HG03060 (cell line): ENCODE data around the gene CACTIN.
"Not testable (repeated sequence)": the region's sequence is repeated elsewhere in the genome, so short reads cannot be mapped to it uniquely, and the experiment has no call there.

Experiments used
- ATAC-seq: cut with Tn5 transposase; IDR thresholded peaks from one replicate; pipeline ENCODE4 v1.9.1; 2021; ENCODE audit warnings: low read depth, moderate number of reproducible peaks; ENCODE audit not compliant: unreplicated experiment

Gene CACTIN

DNA sequence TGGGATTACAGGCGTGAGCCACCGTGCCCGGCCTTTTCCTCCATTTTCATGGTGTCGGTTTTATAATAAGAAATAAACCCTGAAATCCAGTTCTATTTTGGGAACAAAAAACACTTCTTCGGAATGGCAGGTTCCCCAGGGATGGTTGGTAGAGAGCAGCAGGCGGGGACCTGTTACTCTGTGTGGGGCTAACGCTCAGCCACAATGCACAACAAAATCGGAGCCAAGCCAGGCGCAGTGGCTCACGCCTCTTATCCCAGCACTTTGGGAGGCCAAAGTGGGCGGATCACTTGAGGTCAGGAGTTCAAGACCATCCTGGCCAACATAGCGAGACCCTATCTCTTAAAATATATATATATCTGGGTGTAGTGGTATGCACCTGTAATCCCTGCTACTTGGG lies 25.6 kb downstream of the CACTIN start:
- ATAC-seq, result no peak

DNA sequence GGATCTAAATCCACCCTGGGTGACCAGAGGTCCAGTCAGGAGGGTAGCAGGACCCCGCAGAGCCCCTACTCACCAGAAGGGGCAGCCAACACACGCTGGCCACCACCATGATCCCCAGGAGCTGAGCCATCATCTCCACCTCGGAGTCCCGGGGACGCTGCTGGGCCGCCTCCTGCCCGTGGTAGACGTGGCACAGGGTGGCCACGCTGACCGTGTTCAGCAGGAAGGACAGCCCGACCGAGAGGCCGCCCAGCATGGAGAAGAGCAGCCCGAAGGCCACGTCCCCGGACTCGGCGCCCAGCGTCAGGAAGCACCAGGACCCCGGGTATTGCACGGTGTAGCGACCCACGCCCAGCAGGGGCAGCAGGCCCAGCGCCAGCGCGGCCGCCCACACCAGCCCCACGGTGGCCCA lies 26.8 kb downstream of the CACTIN start:
- ATAC-seq, result no peak

DNA sequence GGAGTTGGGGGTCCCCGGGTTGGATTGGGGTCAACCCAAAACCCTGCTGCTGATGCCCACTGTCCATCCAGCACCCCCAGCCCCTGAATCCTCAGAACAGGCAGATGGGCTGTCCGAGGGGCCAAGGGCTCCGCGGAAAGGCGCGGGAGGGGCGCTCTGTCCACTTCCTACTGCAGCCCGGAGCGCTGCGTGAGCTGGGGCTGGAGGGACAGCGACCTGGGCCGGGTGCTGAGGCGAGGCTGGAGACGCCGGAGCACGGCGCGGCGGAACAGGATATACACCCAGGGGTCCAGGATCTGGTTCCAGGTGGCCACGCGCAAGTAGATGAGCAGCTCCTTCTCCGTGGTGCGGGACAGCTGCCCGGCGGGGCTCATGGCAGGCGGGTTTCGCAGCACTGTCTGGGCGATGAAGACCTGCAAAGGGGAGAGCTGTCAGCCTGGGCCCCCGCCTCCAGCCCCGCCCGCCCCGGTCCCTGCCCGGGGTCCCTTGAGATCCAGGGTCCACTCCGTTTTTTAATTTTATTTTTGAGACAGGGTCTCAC lies 31.0 kb downstream of the CACTIN start:
- no peak for ATAC-seq

DNA sequence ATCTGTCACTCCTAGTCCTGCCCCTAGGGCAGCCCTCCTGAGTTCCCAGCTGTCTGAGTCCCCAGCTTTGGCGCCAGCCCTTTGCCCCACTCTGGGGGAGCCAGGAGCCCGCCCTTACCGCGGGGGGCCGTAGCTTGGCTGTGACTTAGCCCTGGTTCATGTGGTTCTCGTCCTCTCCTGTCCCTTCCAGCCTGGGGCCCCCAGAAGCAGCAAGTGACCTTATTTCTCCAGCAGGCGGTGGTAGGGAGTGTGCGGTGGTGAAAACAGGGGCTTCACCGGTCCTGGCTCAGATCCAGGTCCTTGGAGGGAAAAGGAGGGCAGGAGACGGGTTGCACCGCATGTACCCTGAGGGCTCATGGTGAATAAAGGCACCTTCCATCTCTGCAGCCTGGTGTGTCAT lies 33.4 kb downstream of the CACTIN start:
- ATAC-seq, result no peak

DNA sequence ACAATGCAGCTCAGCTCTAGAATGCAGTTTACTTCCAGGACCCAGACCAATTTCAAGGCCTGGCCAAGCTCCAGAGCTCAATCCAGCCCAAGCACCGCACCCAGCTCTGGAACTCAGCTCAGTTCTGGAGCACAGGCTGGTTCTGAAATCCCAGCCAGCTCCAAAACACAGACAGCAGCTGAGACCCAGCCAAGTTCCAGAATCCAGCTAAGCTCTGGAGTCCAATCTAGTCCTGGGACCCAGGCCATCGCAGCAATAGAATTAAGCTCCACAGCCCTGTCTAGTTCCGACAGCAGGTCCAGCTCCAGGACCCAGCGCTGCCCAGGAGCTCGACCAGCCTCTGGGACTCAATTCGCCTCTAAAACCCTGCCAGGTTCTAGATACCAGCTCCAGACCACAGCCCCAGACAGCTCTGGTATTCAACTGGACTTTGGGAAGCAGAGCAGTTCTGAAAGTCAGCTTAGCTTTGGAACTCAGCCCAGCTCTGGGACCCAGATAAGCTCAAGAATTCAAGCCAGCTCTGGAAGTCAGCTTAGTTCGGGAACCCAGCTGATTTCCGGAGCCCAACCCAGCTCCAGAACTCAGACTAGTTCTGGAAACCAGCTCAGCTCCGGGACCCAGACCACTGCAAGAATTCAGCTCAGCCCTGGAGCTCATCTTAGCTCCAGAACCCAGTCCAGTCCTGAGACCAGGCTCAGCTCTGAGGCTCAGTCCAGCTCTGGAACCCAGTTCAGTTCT lies 34.5 kb downstream of the CACTIN start:
- ATAC-seq, result no peak

DNA sequence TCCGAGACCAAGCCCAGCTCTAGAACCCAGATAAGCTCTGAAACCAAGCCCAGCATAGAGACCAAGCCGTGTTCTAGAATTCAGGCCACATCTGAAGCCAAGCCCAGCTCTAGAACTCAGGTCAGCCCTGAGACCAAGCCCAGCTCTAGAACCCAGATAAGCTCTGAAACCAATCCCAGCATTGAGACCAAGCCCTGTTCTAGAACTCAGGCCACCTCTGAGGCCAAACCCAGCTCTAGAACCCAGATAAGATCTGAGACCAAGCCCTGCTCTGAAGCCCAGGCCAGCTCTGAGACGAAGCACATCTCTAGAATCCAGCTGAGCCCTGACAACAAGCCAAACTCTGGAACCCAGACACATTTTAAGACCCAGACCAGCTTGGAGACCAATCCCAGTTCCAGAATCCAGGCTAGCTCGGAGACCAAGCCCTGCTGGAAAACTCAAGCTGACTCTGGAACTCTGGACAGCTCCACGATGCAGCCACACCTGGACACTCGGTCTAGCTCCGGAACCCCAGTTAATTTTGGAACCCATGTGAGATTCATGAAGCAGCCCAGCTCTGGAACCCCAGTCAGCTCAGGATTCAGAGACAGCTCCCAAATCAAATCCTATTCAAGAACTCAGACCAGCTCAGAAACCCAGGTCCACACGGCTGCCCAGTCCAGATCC lies 35.5 kb downstream of the CACTIN start:
- ATAC-seq, result no peak

DNA sequence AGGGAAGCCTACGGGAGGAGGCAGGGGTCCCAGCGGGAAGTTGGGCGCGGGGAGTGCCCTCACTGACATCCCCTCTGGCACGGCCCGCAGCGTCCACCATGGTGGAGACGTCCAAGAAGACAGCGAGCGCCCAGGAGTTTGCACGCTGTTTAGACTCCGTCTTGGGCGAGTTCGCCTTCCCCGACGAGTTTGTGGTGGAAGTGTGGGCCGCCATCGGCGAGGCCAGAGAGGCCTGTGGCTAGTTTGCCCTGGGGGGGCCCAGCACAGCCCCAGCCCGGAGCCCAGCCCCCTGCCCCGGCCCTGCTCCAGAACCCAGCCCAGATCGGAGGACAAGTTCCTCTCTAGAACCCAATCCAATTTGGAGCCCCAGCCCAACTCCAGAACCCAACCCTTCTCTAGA lies 36.6 kb downstream of the CACTIN start:
- ATAC-seq, result no peak

DNA sequence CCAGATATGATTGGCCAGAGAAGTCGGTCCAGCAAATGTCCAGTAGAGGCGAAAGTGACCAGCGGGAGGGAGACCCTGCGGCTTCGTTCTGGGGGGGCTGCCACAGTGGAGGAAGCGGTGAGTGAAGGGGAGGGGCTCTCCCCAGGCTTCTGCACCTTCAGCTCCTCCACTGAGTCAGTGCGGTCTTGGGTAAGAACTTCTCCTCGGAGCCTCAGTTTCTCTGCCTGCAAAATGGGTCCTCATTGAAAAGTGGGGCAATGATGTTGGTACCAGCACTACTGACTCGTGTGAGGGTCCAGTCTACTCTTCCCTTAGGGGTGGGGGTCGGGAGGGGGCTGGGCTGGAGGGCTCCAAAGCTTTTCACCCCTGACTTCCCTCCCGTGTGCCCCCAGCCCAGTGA lies 37.2 kb downstream of the CACTIN start:
- no peak for ATAC-seq

DNA sequence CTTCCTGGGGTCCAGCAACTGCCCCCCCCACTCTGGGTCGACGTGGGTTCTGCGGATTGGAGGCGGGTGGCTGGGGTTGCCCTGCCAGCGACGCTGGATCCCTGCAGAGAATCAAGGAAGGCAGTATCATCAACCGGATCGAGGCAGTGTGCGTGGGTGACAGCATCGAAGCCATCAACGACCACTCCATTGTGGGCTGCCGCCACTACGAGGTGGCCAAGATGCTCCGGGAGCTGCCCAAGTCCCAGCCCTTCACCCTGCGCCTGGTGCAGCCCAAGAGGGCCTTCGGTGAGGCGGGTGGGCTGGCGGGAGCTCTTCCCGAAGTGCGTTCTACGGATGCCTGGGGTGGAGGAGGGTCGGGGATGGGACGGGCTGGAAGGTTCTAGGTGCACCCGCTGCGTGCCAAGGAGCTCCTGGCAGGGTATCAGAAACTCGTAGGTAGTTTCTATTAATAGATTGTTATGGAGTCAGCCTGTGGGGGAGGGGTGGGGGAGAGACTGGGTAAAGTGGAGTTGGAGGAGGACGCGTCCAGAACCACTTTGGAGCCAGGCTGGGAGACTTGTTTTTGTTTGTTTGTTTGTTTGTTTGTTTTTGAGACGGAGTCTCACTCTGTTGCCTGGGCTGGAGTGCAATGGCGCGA lies 39.8 kb downstream of the CACTIN start:
- ATAC-seq, result no peak

DNA sequence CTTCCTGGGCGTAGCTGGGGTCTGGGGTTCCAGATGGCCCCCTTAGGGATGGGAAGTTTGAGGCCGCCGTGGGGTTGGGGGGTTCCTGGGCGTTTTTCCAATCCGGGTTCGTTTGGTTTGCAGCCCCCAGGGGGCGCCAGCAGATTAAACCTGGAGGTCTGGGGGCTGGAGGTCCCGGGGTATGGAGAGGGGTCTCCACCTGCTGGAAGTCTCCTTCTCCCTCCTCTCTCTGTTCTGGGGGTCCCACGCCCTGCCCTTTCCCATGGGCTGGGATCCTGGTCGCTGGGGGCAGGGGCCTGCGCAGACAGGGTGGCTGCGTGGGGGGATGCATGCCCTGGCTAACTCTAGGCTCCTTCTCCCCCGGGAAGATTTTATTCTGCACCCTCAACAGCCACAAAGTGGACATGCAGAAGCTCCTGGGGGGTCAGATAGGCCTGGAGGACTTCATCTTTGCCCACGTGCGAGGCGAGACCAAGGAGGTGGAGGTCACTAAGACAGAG lies 40.4 kb downstream of the CACTIN start:
- ATAC-seq, result no peak

DNA sequence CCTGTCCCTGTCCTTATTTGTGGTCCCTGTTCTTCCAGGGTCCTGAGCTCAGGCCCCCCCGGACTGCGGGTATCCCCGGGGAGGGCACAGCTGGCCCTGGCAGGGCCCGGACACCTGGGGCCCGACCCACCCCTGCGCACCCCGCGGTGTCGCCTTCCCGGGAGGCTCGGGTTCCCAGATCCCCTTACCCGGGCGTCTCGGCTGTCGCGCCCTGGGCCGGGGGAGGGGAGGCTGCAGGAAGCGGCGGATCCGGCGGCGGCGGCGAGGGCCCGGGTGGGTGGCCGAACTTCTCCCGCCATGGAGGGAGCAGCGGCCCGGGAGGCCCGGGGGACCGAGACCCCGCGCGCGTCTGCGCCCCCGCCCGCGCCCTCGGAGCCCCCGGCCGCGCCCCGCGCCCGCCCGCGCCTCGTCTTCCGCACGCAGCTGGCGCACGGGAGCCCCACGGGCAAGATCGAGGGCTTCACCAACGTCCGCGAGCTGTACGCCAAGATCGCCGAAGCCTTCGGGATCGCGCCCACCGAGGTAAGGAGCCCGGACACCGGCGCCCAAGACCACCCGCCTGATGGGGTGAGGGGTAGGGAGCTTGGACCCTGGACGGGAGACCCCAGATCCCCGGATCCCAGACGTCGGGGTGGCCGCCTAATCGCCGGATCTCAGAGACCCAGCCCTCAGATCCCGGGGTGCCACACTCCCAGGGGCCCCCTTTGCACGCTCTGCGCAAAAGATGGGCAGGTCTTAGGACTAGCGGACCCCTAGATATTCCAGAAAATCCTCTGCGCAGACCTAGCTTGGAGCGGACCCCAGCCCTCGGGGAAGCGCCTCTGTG lies 41.1 kb downstream of the CACTIN start, which contains the start of gene GIPC3:
TSS of gene GIPC3 (plus strand) at position 178 of the 826 bp plus-strand sequence. CDS start at position 298, 120 bp downstream.
- ATAC-seq, result no peak

DNA sequence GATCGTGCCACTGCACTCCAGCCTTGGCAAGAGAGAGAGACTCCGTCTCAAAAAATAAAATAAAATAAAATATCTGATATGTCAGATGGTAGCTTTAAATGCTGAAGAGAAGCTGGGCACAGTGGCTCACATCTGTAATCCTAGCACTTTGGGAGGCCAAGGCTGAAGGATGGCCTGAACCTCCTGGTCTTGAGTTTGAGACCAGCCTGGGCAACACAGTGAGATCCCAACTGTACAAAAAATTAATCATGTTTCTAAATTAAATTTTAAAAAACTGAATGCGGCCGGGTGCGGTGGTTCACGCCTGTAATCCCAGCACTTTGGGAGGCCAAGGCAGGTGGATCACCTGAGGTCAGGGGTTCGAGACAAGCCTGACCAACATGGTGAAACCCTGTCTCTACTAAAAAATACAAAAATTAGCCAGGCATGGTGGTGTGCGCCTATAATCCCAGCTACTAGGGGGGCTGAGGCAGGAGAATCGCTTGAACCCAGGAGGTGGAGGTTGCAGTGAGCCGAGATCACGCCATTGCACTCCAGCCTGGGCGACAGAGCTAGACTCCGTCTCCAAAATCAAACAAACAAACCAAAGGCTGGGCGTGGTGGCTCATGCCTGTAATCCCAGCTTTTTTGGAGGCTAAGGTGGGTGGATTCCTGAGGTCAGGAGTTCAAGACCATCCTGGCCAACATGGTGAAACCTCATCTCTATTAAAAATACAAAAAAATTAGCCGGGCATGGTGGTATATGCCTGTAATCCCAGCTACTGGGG lies 42.4 kb downstream of the CACTIN start:
- ATAC-seq, result not testable (repeated sequence)

DNA sequence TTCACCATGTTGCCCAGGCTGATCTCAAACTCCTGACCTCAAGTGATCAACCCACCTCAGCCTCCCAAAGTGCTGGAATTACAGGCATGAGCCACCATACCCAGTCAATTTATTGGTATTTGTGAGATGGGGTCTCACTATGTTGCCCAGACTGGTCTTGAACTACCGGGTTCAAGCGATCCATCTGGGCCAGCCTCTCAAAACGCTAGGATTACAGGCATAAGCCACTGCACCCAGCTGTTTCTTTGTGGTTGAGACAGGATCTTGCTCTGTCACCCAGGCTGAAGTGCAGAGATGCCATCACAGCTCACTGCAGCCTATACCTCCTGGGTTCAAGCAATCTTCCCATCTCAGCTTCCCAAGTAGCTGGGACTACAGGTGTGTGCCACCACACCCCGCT lies 44.8 kb downstream of the CACTIN start:
- not testable (repeated sequence) for ATAC-seq

DNA sequence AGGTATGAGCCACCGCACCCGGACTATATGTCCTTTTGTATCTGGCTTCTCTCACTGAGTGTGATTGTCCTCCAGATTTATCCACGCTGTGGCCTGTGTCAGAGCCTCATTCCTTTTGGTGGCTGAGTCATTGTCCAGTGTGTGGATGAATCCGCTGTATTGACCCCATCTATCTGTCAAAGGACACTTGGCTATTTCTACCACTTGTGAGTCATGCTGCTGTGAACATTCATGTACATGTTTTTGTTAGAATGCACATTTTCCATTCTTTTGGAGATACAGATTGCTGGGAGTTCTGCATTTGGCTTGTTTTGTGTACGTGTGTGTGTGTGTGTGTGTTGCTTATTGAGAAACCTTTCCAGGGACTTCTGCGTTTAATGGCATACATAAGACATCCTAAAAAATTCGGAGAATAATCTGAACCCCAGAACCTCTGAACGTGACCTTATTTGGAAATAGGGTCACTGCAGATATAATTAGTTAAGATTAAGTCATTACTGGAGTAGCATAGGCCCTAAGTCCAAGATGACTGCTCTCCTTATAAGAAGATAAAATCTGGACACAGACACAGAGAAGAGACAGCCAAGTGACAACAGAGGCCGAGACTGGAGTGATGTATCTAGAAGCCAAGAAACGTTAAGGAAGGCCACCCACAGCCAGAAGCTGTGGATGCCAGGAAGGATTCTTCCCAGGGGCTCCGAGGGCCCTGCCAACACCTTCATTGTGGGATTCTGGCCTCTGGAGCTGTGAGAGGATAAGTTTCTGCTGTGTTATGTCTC lies 46.2 kb downstream of the CACTIN start:
- ATAC-seq, result no peak

DNA sequence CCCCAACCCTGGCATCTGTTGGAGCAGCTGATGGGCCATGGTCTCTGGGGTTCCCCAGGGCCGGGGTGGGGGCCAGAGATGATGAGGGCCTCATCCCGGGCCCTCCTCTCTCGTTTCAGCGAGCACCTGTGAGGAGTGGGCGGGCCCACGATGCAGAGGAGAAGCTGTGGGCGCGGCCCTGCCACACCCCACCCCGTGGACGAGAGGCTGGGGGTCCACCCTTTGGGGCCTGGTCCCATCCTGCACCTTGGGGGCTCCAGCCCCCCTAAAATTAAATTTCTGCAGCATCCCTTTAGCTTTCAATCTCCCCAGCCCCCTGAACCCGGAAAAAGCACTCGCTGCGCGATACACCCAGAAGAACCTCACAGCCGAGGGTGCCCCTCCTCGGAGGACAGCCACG lies 48.2 kb downstream of the CACTIN start:
- ATAC-seq, result no peak

DNA sequence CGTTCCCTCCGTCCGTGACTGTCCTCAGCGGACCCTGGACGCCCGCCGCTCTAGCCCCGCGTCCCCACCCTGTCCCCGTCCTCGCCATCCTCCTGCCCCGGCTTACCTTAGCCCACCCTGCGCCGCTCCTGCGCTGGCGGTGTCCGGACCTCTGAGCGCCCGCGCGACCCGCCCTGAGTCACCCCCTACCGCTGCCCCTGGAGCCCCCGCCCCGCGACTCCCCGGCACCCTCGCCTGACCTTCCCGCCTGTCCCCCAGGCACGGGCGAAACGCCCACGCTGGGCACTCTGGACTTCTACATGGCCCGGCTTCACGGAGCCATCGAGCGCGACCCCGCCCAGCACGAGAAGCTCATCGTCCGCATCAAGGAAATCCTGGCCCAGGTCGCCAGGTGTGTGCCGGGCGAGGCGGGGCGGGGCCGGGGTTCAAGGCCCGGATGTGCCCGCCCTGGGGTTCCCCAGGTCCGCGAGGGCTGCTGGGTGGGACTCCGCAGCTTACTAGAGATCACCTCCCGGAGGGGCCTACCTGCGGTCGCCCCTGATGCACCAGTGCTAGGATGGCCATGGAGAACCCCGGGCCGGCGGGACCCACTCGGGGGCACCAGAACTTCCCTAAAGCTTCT lies 48.8 kb downstream of the CACTIN start:
- ATAC-seq, result no peak

DNA sequence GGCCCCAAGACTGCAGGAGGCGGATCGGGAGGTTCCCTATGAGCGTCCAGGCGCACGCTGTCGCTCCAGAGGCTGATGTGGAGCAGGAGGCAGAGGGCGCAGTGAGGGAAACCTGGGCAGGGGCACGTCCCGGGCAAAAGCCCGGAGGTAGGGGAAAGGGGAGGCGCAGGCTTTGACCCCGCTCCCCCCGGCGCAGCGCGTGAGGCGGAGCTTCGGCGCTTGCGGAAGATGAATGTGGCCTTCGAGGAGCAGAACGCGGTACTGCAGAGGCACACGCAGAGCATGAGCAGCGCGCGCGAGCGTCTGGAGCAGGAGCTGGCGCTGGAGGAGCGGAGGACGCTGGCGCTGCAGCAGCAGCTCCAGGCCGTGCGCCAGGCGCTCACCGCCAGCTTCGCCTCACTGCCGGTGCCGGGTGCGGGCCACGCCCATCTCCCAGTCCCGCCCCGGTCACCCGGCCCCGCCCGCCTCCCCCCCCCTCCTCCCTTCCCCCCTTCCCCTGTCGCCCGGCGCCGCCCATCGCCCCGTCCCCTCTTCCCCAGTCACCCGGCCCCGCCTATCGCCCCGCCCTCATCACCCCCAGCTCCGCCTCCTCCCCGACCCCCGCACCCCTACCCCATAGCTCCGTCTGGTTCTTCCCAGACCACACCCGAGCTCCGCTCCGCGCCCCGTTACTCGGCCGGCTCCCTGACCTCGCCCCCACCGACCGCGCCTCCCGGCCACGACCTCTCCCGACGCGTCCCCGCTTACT lies 49.7 kb downstream of the CACTIN start:
- no peak for ATAC-seq
